Measurements from ENCODE around the gene NELFB. TPM values are rescaled to one million over a fixed set of nuclear protein-coding genes. Genes with fewer than 3 reads are reported as not detected.

NELFB gene
- total and polyA plus RNA-seq, 9 of the 15 experiments (the other 6 are each of a cell fraction or from before 2014, with no cell fraction given), result 0.24 to 84.0 (median 29.7) TPM

- TF ChIP-seq ZNF398 (CRISPR knock-in tag; IDR thresholded peaks at IDR 0.05) (no peak), ZNF133 (CRISPR knock-in tag; IDR thresholded peaks at IDR 0.05) (no peak), TRIM28 (IDR thresholded peaks at IDR 0.05) (no peak), GMEB1 (CRISPR knock-in tag; IDR thresholded peaks at IDR 0.05) (no peak), GABPB2 (CRISPR knock-in tag; conservative IDR thresholded peaks at IDR 0.05) (no peak), SMAD1 (IDR thresholded peaks at IDR 0.05; ENCODE audit: low read depth, low read length, partially characterized antibody) (no peak), MXI1 (IDR thresholded peaks at IDR 0.05; ENCODE audit: low read depth, low read length) (peak; percentile 49; the same call in 1 of the 2 replicates), CGGBP1 (CRISPR knock-in tag; IDR thresholded peaks at IDR 0.05) (no peak), PRPF4 (IDR thresholded peaks at IDR 0.05; ENCODE audit: insufficient read depth, low read depth, low read length, poor library complexity, severe bottlenecking) (no peak), SIN3A (IDR thresholded peaks at IDR 0.05; ENCODE audit: borderline replicate concordance in 2 of 2, control insufficient read depth in 1 of 2, low read depth in 2 of 2, low read length in 2 of 2) (0 out of 4 replicates have a peak, but pooled peaks of 1 of the 2 experiments have one; percentile 10), PCBP1 (IDR thresholded peaks at IDR 0.05; ENCODE audit: low read depth, low read length, poor library complexity, severe bottlenecking) (no peak), MCM5 (IDR thresholded peaks at IDR 0.05; ENCODE audit: low read depth) (no peak), ZBTB40 (IDR thresholded peaks at IDR 0.05) (no peak), ZBTB40 (CRISPR knock-in tag; IDR thresholded peaks at IDR 0.05) (no peak)
These were observed 21.6 kb downstream of the NELFB start (continued) for GRCh38 chr9:137276473-137277328.
